ENCODE results near the gene CUL3. TPM values are rescaled to one million over a fixed set of nuclear protein-coding genes. Genes with fewer than 3 reads are reported as not detected.

CUL3 gene
- total RNA-seq, 2 experiments from 2014 or later: 115 TPM

DNA sequence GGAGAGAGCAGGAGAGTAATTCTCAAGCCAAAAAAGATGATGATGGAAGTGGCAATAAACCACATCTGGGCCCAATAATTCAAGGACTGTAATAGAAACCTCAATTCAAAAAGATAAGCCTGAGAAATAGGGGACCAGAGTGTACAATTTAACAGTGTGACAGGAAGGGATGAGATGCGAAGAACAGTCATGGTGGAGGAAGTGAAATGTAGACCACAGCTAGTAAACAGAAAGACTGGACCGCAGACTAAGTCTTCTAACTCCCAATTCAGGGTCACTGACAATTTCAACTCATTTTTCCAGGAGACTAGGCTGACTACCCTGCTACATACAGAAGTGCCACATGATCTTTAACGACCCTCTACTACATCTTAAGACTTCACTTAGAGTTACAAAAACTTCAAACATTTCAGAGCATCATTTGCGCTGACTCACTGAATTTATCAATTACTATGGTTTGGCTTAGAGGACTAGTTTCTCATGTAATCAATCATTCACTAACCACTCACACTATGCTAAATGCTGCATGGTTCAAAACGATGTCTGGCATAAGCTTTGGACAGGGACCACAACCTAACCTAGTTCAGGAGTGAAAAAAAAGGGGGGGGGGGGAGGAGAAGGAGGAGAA lies 9.0 kb downstream of the CUL3 start:
- intact Hi-C loops (cut with DNase I, micrococcal nuclease): no loop called here
- peak in 1 of 14 experiments; percentile 26 for DNase-seq
- Histone ChIP-seq H3K9me3 (ENCODE audit: control insufficient read depth in 1 of 2, insufficient read depth in 1 of 2, low read length in 2 of 2) (no peaks in the 10 kb centered on the region), H3K4me1 (ENCODE audit: insufficient read depth, low read length) (peaks cover 40% of the 10 kb centered on the region), H3K27me3 (ENCODE audit: control insufficient read depth in 1 of 2, insufficient read depth in 2 of 2, low read length in 2 of 2) (no peaks in the 10 kb centered on the region), H3K36me3 (ENCODE audit: insufficient read depth, low read length) (no peaks in the 10 kb centered on the region), H3K4me3 (ENCODE audit: low read length) (no peak overlapping the region), H3K27ac (ENCODE audit: low read depth in 1 of 2, low read length in 2 of 2) (no peak overlapping the region)
- peaks cover 100% of the 10 kb centered on the region for H3K4me1 Mint-ChIP-seq (ENCODE audit: low read depth)
- TF ChIP-seq, protein P1, sequence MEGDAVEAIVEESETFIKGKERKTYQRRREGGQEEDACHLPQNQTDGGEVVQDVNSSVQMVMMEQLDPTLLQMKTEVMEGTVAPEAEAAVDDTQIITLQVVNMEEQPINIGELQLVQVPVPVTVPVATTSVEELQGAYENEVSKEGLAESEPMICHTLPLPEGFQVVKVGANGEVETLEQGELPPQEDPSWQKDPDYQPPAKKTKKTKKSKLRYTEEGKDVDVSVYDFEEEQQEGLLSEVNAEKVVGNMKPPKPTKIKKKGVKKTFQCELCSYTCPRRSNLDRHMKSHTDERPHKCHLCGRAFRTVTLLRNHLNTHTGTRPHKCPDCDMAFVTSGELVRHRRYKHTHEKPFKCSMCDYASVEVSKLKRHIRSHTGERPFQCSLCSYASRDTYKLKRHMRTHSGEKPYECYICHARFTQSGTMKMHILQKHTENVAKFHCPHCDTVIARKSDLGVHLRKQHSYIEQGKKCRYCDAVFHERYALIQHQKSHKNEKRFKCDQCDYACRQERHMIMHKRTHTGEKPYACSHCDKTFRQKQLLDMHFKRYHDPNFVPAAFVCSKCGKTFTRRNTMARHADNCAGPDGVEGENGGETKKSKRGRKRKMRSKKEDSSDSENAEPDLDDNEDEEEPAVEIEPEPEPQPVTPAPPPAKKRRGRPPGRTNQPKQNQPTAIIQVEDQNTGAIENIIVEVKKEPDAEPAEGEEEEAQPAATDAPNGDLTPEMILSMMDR (IDR thresholded peaks at IDR 0.05): no peak
- H3K4me3 Mint-ChIP-seq: peak overlapping the region; percentile 43
- no peaks in the 10 kb centered on the region for H3K27me3 Mint-ChIP-seq
- no peak for ATAC-seq (ENCODE audit: poor library complexity)
- POLR2A ChIA-PET: interaction anchor here (0.6 to 2.2 kb wide), 3 partner anchors 8 to 205 kb away, joined by 3 to 7 read pairs (median 7); no protein-coding TSS in a partner anchor
- H3K36me3 Mint-ChIP-seq (ENCODE audit: low read depth): peaks cover 6% of the 10 kb centered on the region
- no peaks in the 10 kb centered on the region for H3K9me3 Mint-ChIP-seq
- H3K27ac Mint-ChIP-seq: peak overlapping the region; percentile 2
- CTCF ChIA-PET: no interaction called here

DNA sequence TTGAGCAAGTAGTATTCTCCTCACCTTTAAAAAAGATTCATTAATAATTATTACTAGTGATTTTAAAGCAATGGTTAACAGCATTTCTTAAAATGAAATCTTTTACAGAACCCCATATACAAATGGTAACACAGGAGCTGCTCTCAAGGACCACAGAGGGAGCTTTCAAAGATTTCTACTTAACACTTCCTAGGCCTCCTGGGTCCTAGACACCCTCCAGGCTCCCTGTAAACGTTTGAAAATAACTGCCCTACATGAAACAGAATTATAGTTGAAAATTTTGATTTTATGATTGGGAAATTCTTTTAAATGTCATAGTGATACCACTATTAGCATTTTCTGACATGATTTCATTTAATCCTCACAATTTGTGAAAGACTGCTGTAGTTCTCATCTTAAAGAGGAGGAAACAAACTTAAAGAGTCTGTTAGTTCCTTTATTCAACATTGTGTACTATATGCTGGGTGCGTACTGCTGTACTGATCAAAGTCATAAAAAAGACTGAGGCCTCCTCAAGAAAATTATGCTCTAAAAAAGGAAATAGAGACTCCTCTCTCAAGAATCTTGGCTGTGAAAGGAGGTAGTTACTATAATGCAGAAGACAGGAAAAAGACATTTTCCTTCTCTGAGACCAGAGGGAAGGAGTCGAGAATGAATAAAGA lies 10.6 kb downstream of the CUL3 start:
- no peaks in the 10 kb centered on the region for H3K36me3 ChIP-seq (ENCODE audit: insufficient read depth, low read length)
- DNase-seq (no peak), ATAC-seq (ENCODE audit: poor library complexity) (peak; percentile 63)
- ChIA-PET POLR2A (interaction anchor here (0.6 to 1.6 kb wide), 7 partner anchors 9 to 68 kb away, joined by 3 to 7 read pairs (median 3); no protein-coding TSS in a partner anchor), CTCF (interaction anchor here (1.4 kb wide), 1 partner anchor 17 kb away, joined by 4 read pairs; no protein-coding TSS in a partner anchor)
- Mint-ChIP-seq H3K4me1 (ENCODE audit: low read depth) (peaks cover 100% of the 10 kb centered on the region), H3K9me3 (no peaks in the 10 kb centered on the region), H3K27me3 (no peaks in the 10 kb centered on the region), H3K27ac (peak overlapping the region; percentile 4), H3K36me3 (ENCODE audit: low read depth) (peaks cover 5% of the 10 kb centered on the region), H3K4me3 (peak overlapping the region; percentile 62)
- intact Hi-C loops (cut with DNase I, micrococcal nuclease): loop anchor here in 1 of 2 experiments (2.0 kb wide), 1 partner anchor 14 kb away; no protein-coding TSS in a partner anchor
- H3K27me3 ChIP-seq (ENCODE audit: control insufficient read depth in 1 of 2, insufficient read depth in 2 of 2, low read length in 2 of 2): no peaks in the 10 kb centered on the region
- H3K4me1 ChIP-seq (ENCODE audit: insufficient read depth, low read length): peaks cover 32% of the 10 kb centered on the region
- H3K9me3 ChIP-seq (ENCODE audit: control insufficient read depth in 1 of 2, insufficient read depth in 1 of 2, low read length in 2 of 2): no peaks in the 10 kb centered on the region
- peak overlapping the region; percentile 0 for H3K4me3 ChIP-seq (ENCODE audit: low read length)
- no peak overlapping the region for H3K27ac ChIP-seq (ENCODE audit: low read depth in 1 of 2, low read length in 2 of 2)
- TF ChIP-seq, protein P1 (IDR thresholded peaks at IDR 0.05): no peak

DNA sequence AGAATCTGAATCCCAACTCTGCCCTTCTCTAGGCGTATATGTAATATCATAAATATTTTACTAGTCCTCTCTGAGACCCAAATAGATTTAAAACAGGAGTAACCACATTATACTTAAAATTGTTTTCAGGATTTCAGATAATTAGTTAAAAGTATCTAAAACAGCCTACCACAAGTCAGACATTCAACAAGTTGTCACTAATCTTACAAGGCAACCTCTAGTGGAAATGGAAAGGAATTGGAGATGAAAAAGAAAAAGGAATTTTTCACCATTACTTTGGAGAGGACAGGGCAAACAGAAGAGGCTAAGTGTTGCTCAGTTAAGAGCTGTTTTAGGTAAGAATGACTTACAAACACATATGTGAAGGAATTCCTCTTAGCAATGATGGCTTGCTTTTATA lies 11.4 kb downstream of the CUL3 start:
- Mint-ChIP-seq H3K4me3 (peak overlapping the region; percentile 31), H3K36me3 (ENCODE audit: low read depth) (peaks cover 5% of the 10 kb centered on the region), H3K27ac (no peak overlapping the region), H3K9me3 (no peaks in the 10 kb centered on the region), H3K4me1 (ENCODE audit: low read depth) (peaks cover 100% of the 10 kb centered on the region), H3K27me3 (no peaks in the 10 kb centered on the region)
- ChIA-PET POLR2A (interaction anchor here (0.6 to 1.6 kb wide), 4 partner anchors 11 to 67 kb away, joined by 3 to 5 read pairs (median 4); no protein-coding TSS in a partner anchor), CTCF (interaction anchor here (1.4 kb wide), 1 partner anchor 16 kb away, joined by 4 read pairs; no protein-coding TSS in a partner anchor)
- Histone ChIP-seq H3K4me3 (ENCODE audit: low read length) (no peak overlapping the region), H3K9me3 (ENCODE audit: control insufficient read depth in 1 of 2, insufficient read depth in 1 of 2, low read length in 2 of 2) (no peaks in the 10 kb centered on the region), H3K27ac (ENCODE audit: low read depth in 1 of 2, low read length in 2 of 2) (no peak overlapping the region), H3K36me3 (ENCODE audit: insufficient read depth, low read length) (no peaks in the 10 kb centered on the region), H3K27me3 (ENCODE audit: control insufficient read depth in 1 of 2, insufficient read depth in 2 of 2, low read length in 2 of 2) (no peaks in the 10 kb centered on the region), H3K4me1 (ENCODE audit: insufficient read depth, low read length) (peaks cover 30% of the 10 kb centered on the region)
- intact Hi-C loops (cut with DNase I, micrococcal nuclease): loop anchor here in 1 of 2 experiments (2.0 kb wide), 1 partner anchor 13 kb away; no protein-coding TSS in a partner anchor
- DNase-seq (no peak), ATAC-seq (ENCODE audit: poor library complexity) (no peak)
- TF ChIP-seq, protein P1 (IDR thresholded peaks at IDR 0.05): no peak

All from CD4-positive, alpha-beta T cell (primary cell).